ENCODE data around the gene LANCL2. TPM values are rescaled to one million over a fixed set of nuclear protein-coding genes. Genes with fewer than 3 reads are reported as not detected.

LANCL2 gene
- total RNA-seq, 2 donors from 2014 or later: 16.2 to 17.8 TPM

DNA sequence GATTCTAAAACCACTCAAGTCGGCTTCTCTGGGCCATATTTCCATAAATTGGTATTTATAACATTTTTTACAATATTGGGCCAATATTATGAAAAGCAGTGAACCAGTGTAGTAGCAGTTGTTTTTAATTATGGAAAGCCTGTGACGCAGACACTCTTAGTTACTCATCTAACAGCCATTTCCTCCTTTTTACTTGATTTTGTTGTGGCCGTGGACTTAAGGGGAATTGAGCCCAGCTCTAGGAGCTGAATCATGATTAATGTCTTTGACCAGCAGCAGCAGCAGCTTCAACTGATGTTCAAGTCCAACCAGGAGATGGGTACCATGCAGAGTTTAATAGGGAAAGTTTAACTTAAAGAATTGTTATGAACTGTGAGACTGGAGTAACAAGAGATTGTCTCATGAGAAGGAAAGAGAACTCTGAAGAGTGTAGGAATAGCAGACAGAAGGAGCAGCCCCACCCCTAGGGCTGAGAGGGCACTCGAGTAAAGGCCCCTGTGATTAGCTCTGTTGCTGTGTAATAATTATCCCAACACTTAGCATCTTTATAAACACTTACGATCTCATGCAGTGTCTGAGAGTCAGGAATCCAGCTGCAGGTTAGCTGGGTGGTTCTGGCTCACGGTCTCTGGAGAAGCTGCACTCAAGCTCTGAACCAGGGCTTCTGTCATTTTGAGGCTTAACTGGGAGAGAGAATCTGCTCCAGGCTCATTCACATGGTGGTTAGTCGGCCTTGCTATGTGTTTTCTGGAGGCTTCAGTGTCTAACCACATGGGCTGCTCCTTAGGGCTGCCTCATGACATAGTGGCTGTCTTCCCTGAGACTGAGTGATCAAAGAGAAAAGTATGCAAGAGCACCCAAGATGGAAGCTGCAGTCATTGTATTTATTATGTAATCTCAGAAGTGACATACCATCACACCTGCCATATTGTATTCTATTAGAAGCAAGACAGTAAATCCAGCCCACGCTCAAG lies 4.6 kb downstream of the LANCL2 start:
- intact Hi-C loops (cut with DNase I): loop anchor here (10.0 kb wide), 1 partner anchor 85 kb away; no protein-coding TSS in a partner anchor
- TF ChIP-seq, protein P1, sequence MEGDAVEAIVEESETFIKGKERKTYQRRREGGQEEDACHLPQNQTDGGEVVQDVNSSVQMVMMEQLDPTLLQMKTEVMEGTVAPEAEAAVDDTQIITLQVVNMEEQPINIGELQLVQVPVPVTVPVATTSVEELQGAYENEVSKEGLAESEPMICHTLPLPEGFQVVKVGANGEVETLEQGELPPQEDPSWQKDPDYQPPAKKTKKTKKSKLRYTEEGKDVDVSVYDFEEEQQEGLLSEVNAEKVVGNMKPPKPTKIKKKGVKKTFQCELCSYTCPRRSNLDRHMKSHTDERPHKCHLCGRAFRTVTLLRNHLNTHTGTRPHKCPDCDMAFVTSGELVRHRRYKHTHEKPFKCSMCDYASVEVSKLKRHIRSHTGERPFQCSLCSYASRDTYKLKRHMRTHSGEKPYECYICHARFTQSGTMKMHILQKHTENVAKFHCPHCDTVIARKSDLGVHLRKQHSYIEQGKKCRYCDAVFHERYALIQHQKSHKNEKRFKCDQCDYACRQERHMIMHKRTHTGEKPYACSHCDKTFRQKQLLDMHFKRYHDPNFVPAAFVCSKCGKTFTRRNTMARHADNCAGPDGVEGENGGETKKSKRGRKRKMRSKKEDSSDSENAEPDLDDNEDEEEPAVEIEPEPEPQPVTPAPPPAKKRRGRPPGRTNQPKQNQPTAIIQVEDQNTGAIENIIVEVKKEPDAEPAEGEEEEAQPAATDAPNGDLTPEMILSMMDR (IDR thresholded peaks at IDR 0.05): no peak
- H3K36me3 ChIP-seq: no peaks in the 10 kb centered on the region
- no peak overlapping the region for H3K27ac ChIP-seq
- no peak overlapping the region for H3K4me3 ChIP-seq
- no peaks in the 10 kb centered on the region for H3K27me3 ChIP-seq
- H3K9me3 ChIP-seq: no peaks in the 10 kb centered on the region
- DNase-seq: no peak
- H3K9ac ChIP-seq (ENCODE audit: low read depth in 2 of 2, low read length in 2 of 2): no peak overlapping the region
- peaks cover 4% of the 10 kb centered on the region for H3K4me1 ChIP-seq

DNA sequence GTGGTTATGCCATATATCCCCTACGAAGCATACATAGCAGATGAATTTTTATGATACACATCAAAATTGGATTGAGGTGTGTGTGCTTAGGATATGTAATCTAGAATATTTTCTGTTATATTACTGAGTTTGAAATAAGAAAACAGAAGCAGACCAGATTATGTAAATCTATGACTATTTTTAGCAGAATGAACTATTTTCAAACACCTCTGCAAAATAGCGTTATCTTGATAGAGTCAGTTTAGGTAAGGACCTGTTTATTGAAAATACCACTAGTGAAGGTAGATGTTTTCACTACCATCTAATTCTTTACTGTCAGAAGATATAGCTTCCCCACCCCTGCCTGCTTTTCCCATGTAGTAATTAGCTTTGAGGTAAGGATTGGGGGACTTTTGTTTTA lies 9.1 kb downstream of the LANCL2 start:
- H3K4me3 ChIP-seq: no peak overlapping the region
- intact Hi-C loops (cut with DNase I): no loop called here
- no peak for DNase-seq
- H3K9ac ChIP-seq (ENCODE audit: low read depth in 2 of 2, low read length in 2 of 2): no peak overlapping the region
- H3K27me3 ChIP-seq: no peaks in the 10 kb centered on the region
- H3K4me1 ChIP-seq: no peaks in the 10 kb centered on the region
- no peak overlapping the region for H3K27ac ChIP-seq
- TF ChIP-seq, protein P1 (IDR thresholded peaks at IDR 0.05): no peak
- H3K36me3 ChIP-seq: no peaks in the 10 kb centered on the region
- no peaks in the 10 kb centered on the region for H3K9me3 ChIP-seq

DNA sequence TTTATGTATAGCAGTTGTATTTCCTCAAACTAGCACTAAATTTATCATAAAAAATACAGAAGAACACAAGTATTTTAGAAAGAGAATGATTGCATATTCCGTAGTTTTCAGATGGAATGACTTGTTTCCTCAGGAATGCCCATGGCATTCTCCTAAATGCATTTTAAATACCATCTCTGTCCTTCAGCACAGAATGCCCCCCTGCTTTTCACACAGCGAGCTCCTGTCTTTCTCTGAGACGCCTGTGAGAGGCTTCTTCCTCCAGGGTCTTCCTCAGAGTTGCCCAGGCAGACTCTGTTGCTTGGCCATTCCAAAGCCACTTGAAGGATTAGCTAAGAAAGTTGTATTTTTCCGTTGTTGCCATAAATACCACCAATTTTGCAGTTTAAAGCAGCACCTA lies 10.1 kb downstream of the LANCL2 start:
- no peak overlapping the region for H3K9ac ChIP-seq (ENCODE audit: low read depth in 2 of 2, low read length in 2 of 2)
- no peaks in the 10 kb centered on the region for H3K9me3 ChIP-seq
- TF ChIP-seq, protein P1 (IDR thresholded peaks at IDR 0.05): no peak
- no peaks in the 10 kb centered on the region for H3K27me3 ChIP-seq
- H3K4me1 ChIP-seq: no peaks in the 10 kb centered on the region
- no peaks in the 10 kb centered on the region for H3K36me3 ChIP-seq
- DNase-seq: no peak
- H3K4me3 ChIP-seq: no peak overlapping the region
- intact Hi-C loops (cut with DNase I): no loop called here
- H3K27ac ChIP-seq: no peak overlapping the region

DNA sequence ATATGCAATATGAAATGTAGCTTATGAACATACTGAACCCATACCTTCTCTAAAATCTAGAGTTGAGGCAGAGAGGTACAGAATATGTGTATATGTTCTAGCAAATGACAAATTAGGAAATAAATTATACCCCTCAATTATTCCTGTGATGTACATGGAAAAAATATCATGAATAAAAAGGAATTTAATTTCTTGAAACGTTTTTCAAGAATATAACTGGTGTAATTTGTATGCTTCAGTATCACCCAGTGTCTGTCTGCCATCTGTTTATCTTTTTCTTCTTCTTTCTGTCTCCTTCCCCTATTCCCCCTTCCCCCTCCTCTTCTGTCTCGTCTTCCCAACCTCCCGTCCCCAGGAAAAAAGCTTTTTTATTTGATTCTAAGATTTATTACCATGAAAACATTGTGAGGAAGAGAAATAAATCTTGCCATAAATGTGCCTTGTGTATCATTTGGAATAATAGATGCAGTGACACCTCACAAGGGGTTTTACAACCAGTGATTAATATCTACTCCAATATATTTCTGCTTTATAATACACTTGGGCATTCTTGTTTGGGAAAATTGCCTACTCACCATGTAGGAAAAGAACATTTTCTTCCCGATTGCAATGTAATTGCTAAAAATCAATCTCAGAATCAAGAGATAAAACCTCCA lies 12.2 kb downstream of the LANCL2 start:
- no peak for DNase-seq
- Histone ChIP-seq H3K4me1 (no peaks in the 10 kb centered on the region), H3K4me3 (no peak overlapping the region), H3K27ac (no peak overlapping the region), H3K36me3 (no peaks in the 10 kb centered on the region), H3K27me3 (no peaks in the 10 kb centered on the region), H3K9ac (ENCODE audit: low read depth in 2 of 2, low read length in 2 of 2) (no peak overlapping the region), H3K9me3 (no peaks in the 10 kb centered on the region)
- TF ChIP-seq, protein P1 (IDR thresholded peaks at IDR 0.05): no peak
- intact Hi-C loops (cut with DNase I): no loop called here

DNA sequence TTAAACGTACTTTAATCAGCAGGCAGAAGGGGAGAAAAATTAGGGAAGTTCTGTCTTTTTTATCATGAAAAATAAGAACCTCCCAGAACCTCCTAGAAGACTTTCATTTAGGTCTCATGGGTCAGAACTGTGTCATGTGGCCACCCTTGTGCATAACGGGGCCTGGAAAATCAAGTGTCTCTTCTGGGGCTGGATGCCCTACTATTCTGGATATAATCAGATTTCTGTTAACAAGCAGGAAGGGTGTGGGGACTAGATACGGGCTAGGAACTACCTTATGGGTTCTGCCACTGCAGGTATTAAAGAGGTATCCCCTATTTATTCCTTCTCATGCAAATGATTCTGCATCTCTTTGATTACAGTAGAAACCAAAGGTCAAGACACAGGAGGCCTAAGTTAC lies 14.1 kb downstream of the LANCL2 start:
- intact Hi-C loops (cut with DNase I): no loop called here
- H3K4me3 ChIP-seq: no peak overlapping the region
- H3K27ac ChIP-seq: no peak overlapping the region
- no peaks in the 10 kb centered on the region for H3K9me3 ChIP-seq
- TF ChIP-seq, protein P1 (IDR thresholded peaks at IDR 0.05): no peak
- no peaks in the 10 kb centered on the region for H3K4me1 ChIP-seq
- no peak for DNase-seq
- no peak overlapping the region for H3K9ac ChIP-seq (ENCODE audit: low read depth in 2 of 2, low read length in 2 of 2)
- no peaks in the 10 kb centered on the region for H3K27me3 ChIP-seq
- H3K36me3 ChIP-seq: no peaks in the 10 kb centered on the region

Data from colonic mucosa (tissue), 4 donors.